ENCODE data around the gene CXCL5. TPM values are rescaled to one million over a fixed set of nuclear protein-coding genes. Genes with fewer than 3 reads are reported as not detected.

CXCL5 gene
- total and polyA plus RNA-seq, 2 of the 4 experiments (the other 2 are of a cell fraction): 0.14 TPM; not detected in 1

DNA sequence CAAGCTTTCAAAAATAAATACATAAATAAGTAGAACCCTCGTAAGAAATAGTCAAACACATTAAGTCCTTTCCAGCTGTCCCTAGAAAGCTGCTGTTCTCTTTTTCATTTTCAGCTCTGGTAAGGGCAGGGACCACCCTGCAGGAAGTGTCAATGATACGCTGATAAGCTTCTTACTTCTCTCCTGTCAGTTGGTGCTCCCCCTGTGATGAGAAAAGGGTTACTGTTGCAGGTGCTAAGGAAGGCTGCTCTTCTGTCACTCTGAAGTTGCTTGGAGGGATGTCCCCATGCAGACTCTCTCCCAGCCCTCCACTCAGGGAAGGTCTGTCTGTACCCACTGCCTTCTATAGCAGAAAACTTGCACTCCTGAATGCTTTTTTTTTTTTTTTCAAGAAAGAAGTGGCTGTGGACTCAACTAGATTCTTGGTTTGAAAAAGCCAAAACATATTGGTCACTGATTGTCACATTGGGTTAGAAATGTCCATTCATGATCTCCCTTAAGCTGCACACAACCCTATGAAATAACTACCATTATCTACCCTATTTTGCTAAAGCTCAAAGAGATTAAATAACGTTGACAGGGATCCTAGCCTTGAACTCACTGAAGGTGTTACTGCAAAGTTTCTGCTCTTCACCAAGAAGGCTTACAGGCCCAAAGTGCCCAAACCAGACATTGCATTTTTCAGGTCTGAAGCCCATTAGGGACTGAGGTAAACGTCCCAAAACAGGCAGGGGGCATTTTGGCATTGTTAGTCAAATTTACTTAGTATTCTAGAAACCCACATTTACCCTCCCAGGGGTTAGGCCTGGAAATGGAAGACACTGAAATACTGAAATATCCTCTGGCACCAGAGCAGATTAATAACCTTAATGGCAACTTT, 38.8 kb upstream of the CXCL5 start:
- no peak for ATAC-seq (ENCODE audit: low read depth)
- TF ChIP-seq POLR2A (IDR thresholded peaks at IDR 0.05; ENCODE audit: low read depth, low read length) (no peak), FOS (IDR thresholded peaks at IDR 0.05; ENCODE audit: low read depth, low read length) (no peak), RAD21 (IDR thresholded peaks at IDR 0.05; ENCODE audit: low read length) (no peak), RCOR1 (IDR thresholded peaks at IDR 0.05; ENCODE audit: insufficient replicate concordance, low read length) (no peak), SMC3 (IDR thresholded peaks at IDR 0.05; ENCODE audit: low read depth, low read length) (no peak), MAFK (IDR thresholded peaks at IDR 0.05; ENCODE audit: low read depth, low read length) (no peak), CHD1 (IDR thresholded peaks at IDR 0.05; ENCODE audit: low read depth, low read length) (no peak), CEBPB (IDR thresholded peaks at IDR 0.05; ENCODE audit: low read depth, low read length) (no peak), BHLHE40 (IDR thresholded peaks at IDR 0.05; ENCODE audit: low read depth, low read length) (no peak), MXI1 (IDR thresholded peaks at IDR 0.05; ENCODE audit: borderline replicate concordance, low read depth, low read length) (no peak), NFE2L2 (IDR thresholded peaks at IDR 0.05; ENCODE audit: low read depth, low read length) (no peak)
- TF ChIP-seq, protein P1, sequence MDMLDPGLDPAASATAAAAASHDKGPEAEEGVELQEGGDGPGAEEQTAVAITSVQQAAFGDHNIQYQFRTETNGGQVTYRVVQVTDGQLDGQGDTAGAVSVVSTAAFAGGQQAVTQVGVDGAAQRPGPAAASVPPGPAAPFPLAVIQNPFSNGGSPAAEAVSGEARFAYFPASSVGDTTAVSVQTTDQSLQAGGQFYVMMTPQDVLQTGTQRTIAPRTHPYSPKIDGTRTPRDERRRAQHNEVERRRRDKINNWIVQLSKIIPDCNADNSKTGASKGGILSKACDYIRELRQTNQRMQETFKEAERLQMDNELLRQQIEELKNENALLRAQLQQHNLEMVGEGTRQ (IDR thresholded peaks at IDR 0.05; ENCODE audit: low read depth, low read length): no peak
- TF ChIP-seq, protein P2, sequence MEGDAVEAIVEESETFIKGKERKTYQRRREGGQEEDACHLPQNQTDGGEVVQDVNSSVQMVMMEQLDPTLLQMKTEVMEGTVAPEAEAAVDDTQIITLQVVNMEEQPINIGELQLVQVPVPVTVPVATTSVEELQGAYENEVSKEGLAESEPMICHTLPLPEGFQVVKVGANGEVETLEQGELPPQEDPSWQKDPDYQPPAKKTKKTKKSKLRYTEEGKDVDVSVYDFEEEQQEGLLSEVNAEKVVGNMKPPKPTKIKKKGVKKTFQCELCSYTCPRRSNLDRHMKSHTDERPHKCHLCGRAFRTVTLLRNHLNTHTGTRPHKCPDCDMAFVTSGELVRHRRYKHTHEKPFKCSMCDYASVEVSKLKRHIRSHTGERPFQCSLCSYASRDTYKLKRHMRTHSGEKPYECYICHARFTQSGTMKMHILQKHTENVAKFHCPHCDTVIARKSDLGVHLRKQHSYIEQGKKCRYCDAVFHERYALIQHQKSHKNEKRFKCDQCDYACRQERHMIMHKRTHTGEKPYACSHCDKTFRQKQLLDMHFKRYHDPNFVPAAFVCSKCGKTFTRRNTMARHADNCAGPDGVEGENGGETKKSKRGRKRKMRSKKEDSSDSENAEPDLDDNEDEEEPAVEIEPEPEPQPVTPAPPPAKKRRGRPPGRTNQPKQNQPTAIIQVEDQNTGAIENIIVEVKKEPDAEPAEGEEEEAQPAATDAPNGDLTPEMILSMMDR (conservative IDR thresholded peaks at IDR 0.05; ENCODE audit: low read depth, low read length): no peak
- TF ChIP-seq, protein P3, sequence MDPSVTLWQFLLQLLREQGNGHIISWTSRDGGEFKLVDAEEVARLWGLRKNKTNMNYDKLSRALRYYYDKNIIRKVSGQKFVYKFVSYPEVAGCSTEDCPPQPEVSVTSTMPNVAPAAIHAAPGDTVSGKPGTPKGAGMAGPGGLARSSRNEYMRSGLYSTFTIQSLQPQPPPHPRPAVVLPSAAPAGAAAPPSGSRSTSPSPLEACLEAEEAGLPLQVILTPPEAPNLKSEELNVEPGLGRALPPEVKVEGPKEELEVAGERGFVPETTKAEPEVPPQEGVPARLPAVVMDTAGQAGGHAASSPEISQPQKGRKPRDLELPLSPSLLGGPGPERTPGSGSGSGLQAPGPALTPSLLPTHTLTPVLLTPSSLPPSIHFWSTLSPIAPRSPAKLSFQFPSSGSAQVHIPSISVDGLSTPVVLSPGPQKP (IDR thresholded peaks at IDR 0.05; ENCODE audit: borderline replicate concordance, low read depth, low read length): no peak

More for the DNA sequence above, 38.8 kb upstream of the CXCL5 start:
- Histone ChIP-seq H2BK120ac (ENCODE audit: low read depth, low read length) (no peak overlapping the region), H3K23ac (ENCODE audit: low read depth, low read length) (no peak overlapping the region), H3K27me3 (ENCODE audit: control insufficient read depth, insufficient read depth, low read length) (no peaks in the 10 kb centered on the region), H4K91ac (ENCODE audit: insufficient read depth, low read depth, low read length) (no peak overlapping the region), H3K9me3 (ENCODE audit: control insufficient read depth, insufficient read depth, low read length) (no peaks in the 10 kb centered on the region), H2BK15ac (ENCODE audit: low read depth, low read length) (no peak overlapping the region), H3K4me2 (ENCODE audit: low read depth, low read length) (no peak overlapping the region), H3K4me3 (ENCODE audit: insufficient read depth, low read depth, low read length) (no peak overlapping the region), H3K4me1 (ENCODE audit: control insufficient read depth, insufficient read depth, low read length) (peaks cover 2% of the 10 kb centered on the region; the same call in 1 of the 2 replicates), H2AFZ (replicated peaks; ENCODE audit: low read length, poor library complexity) (no peak overlapping the region), H4K5ac (ENCODE audit: low read depth, low read length) (no peak overlapping the region), H3K9me1 (ENCODE audit: insufficient read depth, low read length) (0 out of 2 replicates have a peak, but pooled peaks cover 2% of the 10 kb centered on the region), H3K14ac (replicated peaks; ENCODE audit: low read depth, low read length) (no peak overlapping the region), H3K4ac (ENCODE audit: low read depth, low read length) (no peak overlapping the region), H2AK9ac (replicated peaks; ENCODE audit: low read depth, low read length, poor library complexity) (no peak overlapping the region), H3K36me3 (ENCODE audit: control insufficient read depth, insufficient read depth, low read length) (no peaks in the 10 kb centered on the region), H3K79me1 (ENCODE audit: low read depth in 1 of 2, low read length in 2 of 2) (no peaks in the 10 kb centered on the region; a peak in 1 of 4 replicates), H2AK5ac (ENCODE audit: low read depth, low read length) (no peak overlapping the region; the same call in 1 of the 2 replicates), H3K56ac (ENCODE audit: extremely low read depth, insufficient read depth, low read length) (no peak overlapping the region), H4K8ac (ENCODE audit: low read depth in 2 of 2, low read length in 2 of 2) (0 out of 4 replicates have a peak overlapping the region, but pooled peaks of 1 of the 2 experiments have one; percentile 51), H2BK20ac (ENCODE audit: low read depth, low read length) (no peak overlapping the region), H3K18ac (ENCODE audit: low read depth, low read length) (no peak overlapping the region), H3K27ac (ENCODE audit: insufficient read depth, low read length) (no peak overlapping the region), H4K20me1 (ENCODE audit: insufficient read depth, low read length) (no peaks in the 10 kb centered on the region), H2BK5ac (ENCODE audit: low read depth, low read length, poor library complexity, severe bottlenecking) (no peak overlapping the region), H3K9ac (ENCODE audit: low read depth, low read length) (peak overlapping the region; percentile 22; the same call in 1 of the 2 replicates)
- dilution Hi-C loops (cut with HindIII; ENCODE audit: low sequenced_read_pairs, unreplicated experiment): no loop called here
- CTCF ChIA-PET: interaction anchor here (0.6 to 1.4 kb wide), 8 partner anchors 17 to 307 kb away, joined by 3 to 9 read pairs (median 4); no protein-coding TSS in a partner anchor
- in situ Hi-C loops (cut with MboI; ENCODE audit: low sequenced_read_pairs): loop anchor here (10.0 kb wide), 1 partner anchor 373 kb away; no protein-coding TSS in a partner anchor
- no peak for DNase-seq
- WGBS, 2 experiments (ENCODE audit: extremely low coverage in 2 of 2, insufficient read length in 1 of 2): 100% methylated on average over 1 of the region's 4 CpGs; no CpG with 5 or more reads in 1 of the 2 experiments
- POLR2A ChIA-PET (ENCODE audit: unreplicated experiment): no interaction called here
- no TSS peak for BruUV-seq (replicated peaks)
- intact Hi-C loops (cut with micrococcal nuclease): loop anchor here (5.0 to 10.0 kb wide), 5 partner anchors 65 to 463 kb away; partner anchors contain the start of gene CXCL1
